ENCODE data around the gene OSBPL3. TPM values are rescaled to one million over a fixed set of nuclear protein-coding genes. Genes with fewer than 3 reads are reported as not detected.
"Not testable (repeated sequence)": the region's sequence is repeated elsewhere in the genome, so short reads cannot be mapped to it uniquely, and the experiment has no call there.

The OSBPL3 gene
- polyA plus RNA-seq, 3 donors: 2.6 to 9.2 (median 3.7) TPM

DNA sequence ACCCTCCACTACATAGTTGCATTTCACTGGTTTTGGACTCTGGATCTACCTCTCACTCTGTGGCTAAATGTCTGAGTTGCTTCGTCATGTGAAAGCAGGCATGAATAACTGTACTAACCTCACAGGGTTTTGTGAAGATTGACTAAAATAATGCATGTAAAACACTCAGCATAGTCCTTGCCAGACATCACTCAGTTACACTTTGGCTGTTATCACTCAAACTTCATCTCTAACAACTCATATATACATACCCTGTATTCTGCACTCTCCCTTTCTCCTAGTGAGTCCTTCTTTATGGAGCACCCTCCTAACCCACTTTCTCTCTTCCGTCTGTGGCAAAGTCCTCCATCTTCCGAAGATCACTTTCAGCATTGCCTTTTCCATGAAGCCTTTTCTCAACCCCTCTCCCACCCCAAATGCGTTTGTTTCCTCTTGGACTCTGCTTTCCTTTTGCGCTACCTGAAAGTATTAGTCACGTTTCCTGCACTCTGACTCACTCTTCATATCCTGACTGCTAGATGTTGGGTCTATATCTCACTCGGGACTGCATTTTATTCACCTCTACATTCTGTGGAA is 72.6 kb downstream of the OSBPL3 start:
- Histone ChIP-seq H4K20me1 (ENCODE audit: insufficient read depth, low read length) (no peaks in the 10 kb centered on the region), H3K9ac (ENCODE audit: insufficient read depth, low read length, poor library complexity, severe bottlenecking) (no peak overlapping the region), H3K9me3 (replicated peaks in 1 of 2; ENCODE audit: control insufficient read depth in 1 of 2, insufficient read depth in 1 of 2, low read length in 2 of 2) (no peaks in the 10 kb centered on the region), H3K79me2 (ENCODE audit: insufficient read depth, low read length) (no peaks in the 10 kb centered on the region), H3K4me3 (replicated peaks in 1 of 3; ENCODE audit: low read depth in 2 of 3, low read length in 3 of 3) (no peak overlapping the region), H3K27ac (ENCODE audit: low read depth in 1 of 2, low read length in 2 of 2) (no peak overlapping the region), H3K4me2 (replicated peaks; ENCODE audit: extremely low read depth, low read length, poor library complexity, severe bottlenecking) (no peak overlapping the region), H2AFZ (ENCODE audit: insufficient read depth, low read depth, low read length, poor library complexity, severe bottlenecking) (no peak overlapping the region), H3K36me3 (replicated peaks in 1 of 2; ENCODE audit: control insufficient read depth in 1 of 2, insufficient read depth in 2 of 2, low read length in 2 of 2) (no peaks in the 10 kb centered on the region), H3K4me1 (ENCODE audit: control insufficient read depth in 1 of 2, insufficient read depth in 2 of 2, low read length in 2 of 2) (peaks cover 11 to 18% of the 10 kb centered on the region in 2 donors), H3K27me3 (ENCODE audit: control insufficient read depth in 2 of 2, insufficient read depth in 2 of 2, low read length in 2 of 2) (no peaks in the 10 kb centered on the region)
- Mint-ChIP-seq H3K36me3 (no peaks in the 10 kb centered on the region), H3K4me3 (no peak overlapping the region), H3K27me3 (ENCODE audit: low read depth in 3 of 3) (peaks cover 0 to 2% (median 1%) of the 10 kb centered on the region in 3 donors), H3K4me1 (peaks cover 31% of the 10 kb centered on the region), H3K27ac (no peak overlapping the region), H3K9me3 (no peaks in the 10 kb centered on the region)
- no peak for TF ChIP-seq CTCF (IDR thresholded peaks at IDR 0.05)
- 54% methylated on average over 6 of the region's 7 CpGs for WGBS (ENCODE audit: insufficient coverage)
- intact Hi-C loops (cut with micrococcal nuclease): no loop called here
- DNase-seq: peak in 1 of 3 donors; percentile 15

- H3K9me3 Mint-ChIP-seq: no peaks in the 10 kb centered on the region
- Histone ChIP-seq H4K20me1 (ENCODE audit: insufficient read depth, low read length) (no peaks in the 10 kb centered on the region), H3K4me3 (replicated peaks in 1 of 3; ENCODE audit: low read depth in 2 of 3, low read length in 3 of 3) (no peak overlapping the region), H3K4me1 (ENCODE audit: control insufficient read depth in 1 of 2, insufficient read depth in 2 of 2, low read length in 2 of 2) (peaks cover 5 to 10% of the 10 kb centered on the region in 2 donors), H2AFZ (ENCODE audit: insufficient read depth, low read depth, low read length, poor library complexity, severe bottlenecking) (no peak overlapping the region), H3K9ac (ENCODE audit: insufficient read depth, low read length, poor library complexity, severe bottlenecking) (no peak overlapping the region), H3K79me2 (ENCODE audit: insufficient read depth, low read length) (no peaks in the 10 kb centered on the region), H3K27me3 (ENCODE audit: control insufficient read depth in 2 of 2, insufficient read depth in 2 of 2, low read length in 2 of 2) (no peaks in the 10 kb centered on the region), H3K27ac (ENCODE audit: low read depth in 1 of 2, low read length in 2 of 2) (no peak overlapping the region), H3K4me2 (replicated peaks; ENCODE audit: extremely low read depth, low read length, poor library complexity, severe bottlenecking) (no peak overlapping the region), H3K36me3 (replicated peaks in 1 of 2; ENCODE audit: control insufficient read depth in 1 of 2, insufficient read depth in 2 of 2, low read length in 2 of 2) (no peaks in the 10 kb centered on the region), H3K9me3 (replicated peaks in 1 of 2; ENCODE audit: control insufficient read depth in 1 of 2, insufficient read depth in 1 of 2, low read length in 2 of 2) (no peaks in the 10 kb centered on the region)
- no peak for TF ChIP-seq CTCF (IDR thresholded peaks at IDR 0.05)
- no CpG with 5 or more reads among the region's 4 CpGs for WGBS (ENCODE audit: insufficient coverage)
- H3K4me1 Mint-ChIP-seq: peaks cover 27% of the 10 kb centered on the region
- H3K36me3 Mint-ChIP-seq: no peaks in the 10 kb centered on the region
- H3K4me3 Mint-ChIP-seq: no peak overlapping the region
- intact Hi-C loops (cut with micrococcal nuclease): no loop called here
- H3K27ac Mint-ChIP-seq: no peak overlapping the region
- DNase-seq: no peak
- peaks cover 0 to 2% (median 0%) of the 10 kb centered on the region in 3 donors for H3K27me3 Mint-ChIP-seq (ENCODE audit: low read depth in 3 of 3)
Observed at GRCh38 chr7:24905996-24906770, 73.8 kb downstream of the OSBPL3 start.

- H4K20me1 ChIP-seq (ENCODE audit: insufficient read depth, low read length); H3K36me3 Mint-ChIP-seq; intact Hi-C loops (cut with micrococcal nuclease); H2AFZ ChIP-seq (ENCODE audit: insufficient read depth, low read depth, low read length, poor library complexity, severe bottlenecking); H3K27ac Mint-ChIP-seq; H3K79me2 ChIP-seq (ENCODE audit: insufficient read depth, low read length); H3K4me1 ChIP-seq (ENCODE audit: control insufficient read depth in 1 of 2, insufficient read depth in 2 of 2, low read length in 2 of 2); H3K4me3 Mint-ChIP-seq; H3K27me3 ChIP-seq (ENCODE audit: control insufficient read depth in 2 of 2, insufficient read depth in 2 of 2, low read length in 2 of 2); H3K9me3 ChIP-seq (replicated peaks in 1 of 2; ENCODE audit: control insufficient read depth in 1 of 2, insufficient read depth in 1 of 2, low read length in 2 of 2); H3K4me3 ChIP-seq (replicated peaks in 1 of 3; ENCODE audit: low read depth in 2 of 3, low read length in 3 of 3); H3K4me2 ChIP-seq (replicated peaks; ENCODE audit: extremely low read depth, low read length, poor library complexity, severe bottlenecking); DNase-seq; H3K9me3 Mint-ChIP-seq; H3K9ac ChIP-seq (ENCODE audit: insufficient read depth, low read length, poor library complexity, severe bottlenecking); H3K27ac ChIP-seq (ENCODE audit: low read depth in 1 of 2, low read length in 2 of 2); H3K36me3 ChIP-seq (replicated peaks in 1 of 2; ENCODE audit: control insufficient read depth in 1 of 2, insufficient read depth in 2 of 2, low read length in 2 of 2); H3K27me3 Mint-ChIP-seq (ENCODE audit: low read depth in 3 of 3): not testable (repeated sequence)
- H3K4me1 Mint-ChIP-seq: peaks cover 16% of the 10 kb centered on the region
- WGBS (ENCODE audit: insufficient coverage): no CpG with 5 or more reads among the region's 4 CpGs
Observed at GRCh38 chr7:24903992-24904391, 76.0 kb downstream of the OSBPL3 start.
